ENCODE data around the gene CIB4.

Gene CIB4

GRCh38 chr2:26550276-26551015 lies 90.7 kb downstream of the CIB4 start:
- DNase-seq = peak in 1 of 2 donors; percentile 35
- TF ChIP-seq CTCF (IDR thresholded peaks at IDR 0.05) = no peak

GRCh38 chr2:26542676-26543505 lies 98.3 kb downstream of the CIB4 start:
- Histone ChIP-seq H3K36me3 (no peaks in the 10 kb centered on the region), H3K4me3 (no peak overlapping the region), H3K9me3 (no peaks in the 10 kb centered on the region), H3K4me1 (no peaks in the 10 kb centered on the region), H3K27me3 (peaks cover 0 to 7% of the 10 kb centered on the region in 2 donors), H3K27ac (no peak overlapping the region)
- no peak for TF ChIP-seq CTCF (IDR thresholded peaks at IDR 0.05)
- intact Hi-C loops (cut with DNase I; ENCODE audit: low total_unique reads) = no loop called here
- peak in 1 of 2 donors; percentile 35 for DNase-seq

More at GRCh38 chr2:26550276-26551015, 90.7 kb downstream of the CIB4 start:
- Histone ChIP-seq H3K4me1 (no peaks in the 10 kb centered on the region), H3K36me3 (no peaks in the 10 kb centered on the region), H3K27me3 (peaks cover 0 to 25% of the 10 kb centered on the region in 2 donors), H3K9me3 (no peaks in the 10 kb centered on the region), H3K27ac (no peak overlapping the region), H3K4me3 (no peak overlapping the region)
- intact Hi-C loops (cut with DNase I; ENCODE audit: low total_unique reads) = no loop called here

GRCh38 chr2:26542194-26542455 lies 99.0 kb downstream of the CIB4 start:
- intact Hi-C loops (cut with DNase I; ENCODE audit: low total_unique reads) = no loop called here
- peak in 1 of 2 donors; percentile 7 for DNase-seq
- no peaks in the 10 kb centered on the region for H3K9me3 ChIP-seq
- no peaks in the 10 kb centered on the region for H3K4me1 ChIP-seq
- peaks cover 0 to 11% of the 10 kb centered on the region in 2 donors for H3K27me3 ChIP-seq
- no peak overlapping the region for H3K27ac ChIP-seq
- no peak overlapping the region for H3K4me3 ChIP-seq
- no peaks in the 10 kb centered on the region for H3K36me3 ChIP-seq
- no peak for TF ChIP-seq CTCF (IDR thresholded peaks at IDR 0.05)

- H3K27me3 ChIP-seq = peaks cover 0 to 14% of the 10 kb centered on the region in 2 donors
- H3K36me3 ChIP-seq = no peaks in the 10 kb centered on the region
- DNase-seq = no peak
- no peaks in the 10 kb centered on the region for H3K9me3 ChIP-seq
- H3K4me1 ChIP-seq = no peaks in the 10 kb centered on the region
- TF ChIP-seq CTCF (IDR thresholded peaks at IDR 0.05) = no peak
- no peak overlapping the region for H3K27ac ChIP-seq
- no peak overlapping the region for H3K4me3 ChIP-seq
- intact Hi-C loops (cut with DNase I; ENCODE audit: low total_unique reads) = no loop called here
These were observed 99.6 kb downstream of the CIB4 start for GRCh38 chr2:26541401-26542193.

GRCh38 chr2:26540961-26541360 lies 100.2 kb downstream of the CIB4 start:
- intact Hi-C loops (cut with DNase I; ENCODE audit: low total_unique reads) = no loop called here
- no peaks in the 10 kb centered on the region for H3K36me3 ChIP-seq
- H3K27me3 ChIP-seq = peaks cover 0 to 19% of the 10 kb centered on the region in 2 donors
- H3K4me1 ChIP-seq = no peaks in the 10 kb centered on the region
- no peak overlapping the region for H3K4me3 ChIP-seq
- DNase-seq = peak in 1 of 2 donors; percentile 27
- no peak overlapping the region for H3K27ac ChIP-seq
- TF ChIP-seq CTCF (IDR thresholded peaks at IDR 0.05) = no peak
- no peaks in the 10 kb centered on the region for H3K9me3 ChIP-seq

Measured in tibial artery (tissue), 4 donors.